ENCODE measurements around the gene AGAP5.
A peak's percentile ranks its signal among the peaks of the same experiment; 100 is the strongest.

The AGAP5 gene

GRCh38 chr10:73653195-73653594, 44.7 kb downstream of the AGAP5 start:
- DNase-seq, result no peak

- DNase-seq, result peak; percentile 90
Observed at GRCh38 chr10:73650537-73651331, 47.2 kb downstream of the AGAP5 start.

GRCh38 chr10:73649876-73650536, 47.9 kb downstream of the AGAP5 start:
- DNase-seq, result peak; percentile 64

- DNase-seq, result peak; percentile 39
Observed at GRCh38 chr10:73648975-73649829, 48.7 kb downstream of the AGAP5 start.

GRCh38 chr10:73647875-73648651, 49.8 kb downstream of the AGAP5 start:
- no peak for DNase-seq

- peak; percentile 44 for DNase-seq
Observed at GRCh38 chr10:73647211-73647874, 50.6 kb downstream of the AGAP5 start.

GRCh38 chr10:73646598-73647041, 51.3 kb downstream of the AGAP5 start:
- DNase-seq, result no peak

- no peak for DNase-seq
Observed at GRCh38 chr10:73645251-73645650, 52.7 kb downstream of the AGAP5 start.

GRCh38 chr10:73644767-73645166, 53.1 kb downstream of the AGAP5 start:
- DNase-seq, result no peak

GRCh38 chr10:73644015-73644743, 53.7 kb downstream of the AGAP5 start:
- DNase-seq, result peak; percentile 62

- no peak for DNase-seq
Observed at GRCh38 chr10:73643362-73643761, 54.5 kb downstream of the AGAP5 start.

- DNase-seq, result no peak
Observed at GRCh38 chr10:73641328-73642060, 56.4 kb downstream of the AGAP5 start, which contains the start of gene MYOZ1. MYOZ1 (minus strand) TSS chr10:73641474; CDS start chr10:73640017, 1,457 bp downstream.

- DNase-seq, result no peak
Observed at GRCh38 chr10:73639286-73639685, 58.6 kb downstream of the AGAP5 start.

GRCh38 chr10:73635781-73636180, 62.1 kb downstream of the AGAP5 start:
- DNase-seq, result no peak

- no peak for DNase-seq
Observed at GRCh38 chr10:73634421-73634820, 63.5 kb downstream of the AGAP5 start.

- DNase-seq, result no peak
Observed at GRCh38 chr10:73629165-73629564, 68.7 kb downstream of the AGAP5 start.

- DNase-seq, result no peak
Observed at GRCh38 chr10:73628405-73628804, 69.5 kb downstream of the AGAP5 start.

GRCh38 chr10:73627300-73627699, 70.6 kb downstream of the AGAP5 start:
- DNase-seq, result no peak

- peak; percentile 98 for DNase-seq
Observed at GRCh38 chr10:73625884-73626752, 71.8 kb downstream of the AGAP5 start.
